Measurements from ENCODE around the gene RPL13A.

DNA sequence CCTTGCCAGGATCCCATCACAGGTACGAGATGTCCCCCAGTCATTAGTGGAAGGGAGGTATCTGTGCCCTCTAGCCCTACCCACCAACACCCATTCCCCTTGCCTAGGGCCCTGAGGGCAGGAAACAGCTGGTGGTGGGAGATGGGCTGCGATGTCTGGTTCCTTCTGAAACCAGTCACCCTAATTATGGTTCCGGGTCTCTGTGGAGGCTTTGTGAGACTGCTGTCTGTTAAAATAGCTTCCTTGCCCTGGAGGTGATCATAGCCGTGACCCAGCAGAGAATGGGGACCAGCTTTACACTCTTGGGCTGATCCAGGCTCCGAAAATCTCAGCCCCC is 28.9 kb upstream of the RPL13A start:
- TF ChIP-seq, protein P1, sequence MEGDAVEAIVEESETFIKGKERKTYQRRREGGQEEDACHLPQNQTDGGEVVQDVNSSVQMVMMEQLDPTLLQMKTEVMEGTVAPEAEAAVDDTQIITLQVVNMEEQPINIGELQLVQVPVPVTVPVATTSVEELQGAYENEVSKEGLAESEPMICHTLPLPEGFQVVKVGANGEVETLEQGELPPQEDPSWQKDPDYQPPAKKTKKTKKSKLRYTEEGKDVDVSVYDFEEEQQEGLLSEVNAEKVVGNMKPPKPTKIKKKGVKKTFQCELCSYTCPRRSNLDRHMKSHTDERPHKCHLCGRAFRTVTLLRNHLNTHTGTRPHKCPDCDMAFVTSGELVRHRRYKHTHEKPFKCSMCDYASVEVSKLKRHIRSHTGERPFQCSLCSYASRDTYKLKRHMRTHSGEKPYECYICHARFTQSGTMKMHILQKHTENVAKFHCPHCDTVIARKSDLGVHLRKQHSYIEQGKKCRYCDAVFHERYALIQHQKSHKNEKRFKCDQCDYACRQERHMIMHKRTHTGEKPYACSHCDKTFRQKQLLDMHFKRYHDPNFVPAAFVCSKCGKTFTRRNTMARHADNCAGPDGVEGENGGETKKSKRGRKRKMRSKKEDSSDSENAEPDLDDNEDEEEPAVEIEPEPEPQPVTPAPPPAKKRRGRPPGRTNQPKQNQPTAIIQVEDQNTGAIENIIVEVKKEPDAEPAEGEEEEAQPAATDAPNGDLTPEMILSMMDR (IDR thresholded peaks at IDR 0.05), result no peak
- no peak for TF ChIP-seq POLR2AphosphoS5 (IDR thresholded peaks at IDR 0.05)

All from gastroesophageal sphincter (tissue), 3 donors.